GM18519 (cell line): ENCODE results near the gene RPS21.
"Not testable (repeated sequence)": the region's sequence is repeated elsewhere in the genome, so short reads cannot be mapped to it uniquely, and the experiment has no call there.

Experiments
- ATAC-seq: cut with Tn5 transposase; IDR thresholded peaks from one replicate; pipeline ENCODE4 v1.9.1; 2021; ENCODE audit warnings: mild to moderate bottlenecking, moderate library complexity; ENCODE audit not compliant: unreplicated experiment, low FRiP score

RPS21 gene

GRCh38 chr20:62363920-62364851 is 22.7 kb upstream of the RPS21 start:
- ATAC-seq, result no peak

DNA sequence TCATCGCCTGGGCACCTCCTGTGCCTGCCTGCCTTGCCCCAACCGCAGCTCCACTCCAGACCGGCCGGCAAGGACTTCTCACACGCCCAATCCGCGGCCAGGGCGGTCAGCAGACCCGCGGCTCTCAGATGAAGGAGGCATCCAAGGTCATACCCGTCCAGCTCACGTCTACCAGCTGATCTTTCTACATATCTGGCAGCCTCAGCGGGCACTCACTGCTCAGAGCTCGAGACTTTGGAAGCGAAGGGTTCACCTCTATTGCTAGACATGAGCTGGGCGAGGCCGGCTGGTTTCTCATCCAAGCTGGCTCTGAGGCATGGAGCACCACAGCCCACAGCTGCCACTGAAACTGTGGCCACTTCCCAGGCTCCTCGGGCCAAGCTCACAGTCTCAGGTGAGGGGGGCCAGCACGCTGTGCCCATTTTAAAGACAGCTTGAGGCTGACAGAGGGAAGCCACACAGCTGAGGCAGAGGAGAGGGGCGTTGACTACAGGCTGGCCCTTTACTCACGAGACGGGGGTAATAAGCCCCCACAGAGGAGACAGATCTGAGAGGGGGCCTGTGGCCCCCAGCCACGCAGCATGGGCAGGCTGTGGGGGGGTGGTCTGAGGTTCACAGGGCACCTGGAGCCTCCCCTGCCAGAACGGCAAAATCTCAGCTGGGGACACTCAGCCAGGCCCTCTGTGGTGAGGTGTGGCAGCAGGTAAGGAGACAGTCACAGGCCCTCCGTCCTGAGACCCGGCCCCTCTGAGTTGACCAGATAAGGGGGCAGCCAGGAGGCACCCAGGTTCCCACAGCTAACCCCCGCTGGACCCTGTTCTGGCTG is 21.8 kb upstream of the RPS21 start:
- ATAC-seq, result no peak

GRCh38 chr20:62365814-62366369 is 21.0 kb upstream of the RPS21 start:
- ATAC-seq, result no peak

DNA sequence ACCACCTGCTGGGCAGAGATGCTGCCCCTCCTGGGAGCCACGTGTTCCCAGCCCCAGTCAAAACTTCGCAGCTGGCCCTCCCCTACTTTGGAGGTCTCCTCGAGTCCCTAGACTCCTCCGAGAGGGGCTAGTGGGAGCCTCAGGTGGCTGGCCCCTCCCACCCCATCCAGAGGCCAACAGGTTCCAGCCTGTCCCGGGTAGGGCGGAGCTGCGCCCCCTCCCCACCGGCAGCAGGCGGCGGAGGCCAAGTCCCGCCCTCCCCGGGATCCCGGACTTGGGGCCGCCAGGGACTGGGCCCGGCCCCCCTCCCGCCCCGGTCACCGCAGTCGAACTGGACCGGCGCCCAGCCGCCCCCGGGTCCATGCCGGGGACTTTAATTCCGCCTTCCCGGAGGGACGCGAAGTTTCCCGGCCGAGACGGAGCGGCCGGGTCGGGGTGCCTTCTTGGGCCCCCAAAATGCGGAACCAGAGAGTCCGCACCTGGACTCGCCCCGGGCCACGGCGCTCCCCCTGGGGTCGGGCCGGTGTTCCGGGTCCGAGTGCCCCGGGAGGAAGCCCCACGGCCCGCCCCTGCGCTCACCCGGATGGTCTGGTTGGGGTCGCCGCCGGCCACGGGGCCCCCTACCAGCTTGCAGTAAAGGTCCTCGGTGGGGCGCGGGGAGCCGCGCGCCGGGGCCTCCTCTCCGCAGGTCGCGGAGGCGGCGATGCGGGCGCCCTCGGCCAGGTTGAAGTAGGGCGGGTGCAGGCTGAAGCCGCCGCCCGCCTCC is 20.4 kb upstream of the RPS21 start:
- ATAC-seq, result no peak

GRCh38 chr20:62367136-62367632 is 19.7 kb upstream of the RPS21 start, which contains the start of gene LAMA5:
LAMA5 (minus strand) TSS chr20:62367312; CDS start chr20:62367245, 67 bp downstream.
- no peak for ATAC-seq

DNA sequence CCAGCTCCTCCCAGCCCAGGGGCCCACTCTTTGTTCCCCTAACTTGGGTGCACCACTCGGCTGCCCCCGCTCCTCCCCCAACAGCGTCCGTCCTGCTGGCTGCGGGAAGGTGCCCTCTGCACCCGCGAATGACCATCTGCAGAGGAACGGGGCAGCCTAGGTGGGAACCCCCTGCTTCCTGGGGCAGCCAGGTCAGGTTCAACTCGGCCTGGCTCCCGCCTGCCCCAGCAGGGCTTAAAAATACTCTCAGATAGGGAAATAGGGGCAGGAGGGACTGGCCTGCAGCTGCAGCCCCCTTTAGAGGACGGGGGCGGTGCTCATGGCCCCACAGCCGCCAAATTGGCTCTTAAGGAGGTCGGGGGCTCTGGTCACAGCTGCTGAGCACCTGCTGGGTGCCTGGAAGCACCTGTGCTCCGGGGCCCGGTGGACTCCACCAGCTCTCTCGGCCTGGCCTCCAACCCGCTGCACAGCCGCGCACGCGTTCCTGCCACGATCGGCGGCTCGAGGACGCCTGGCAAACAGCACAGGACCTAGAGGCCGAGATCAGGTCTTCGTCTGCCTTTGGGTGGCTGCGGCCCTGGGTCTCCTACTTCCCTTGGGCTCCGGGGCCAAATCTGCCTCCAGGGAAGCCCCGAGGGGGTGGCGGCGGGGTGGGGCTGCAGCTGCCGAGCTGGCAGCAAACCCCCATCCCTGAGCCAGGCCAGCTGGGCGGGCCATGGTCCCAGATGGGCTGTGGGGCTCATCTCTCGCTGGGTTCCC is 19.1 kb upstream of the RPS21 start:
- ATAC-seq, result no peak

- no peak for ATAC-seq
Observed at GRCh38 chr20:62368392-62368975, 18.4 kb upstream of the RPS21 start.

DNA sequence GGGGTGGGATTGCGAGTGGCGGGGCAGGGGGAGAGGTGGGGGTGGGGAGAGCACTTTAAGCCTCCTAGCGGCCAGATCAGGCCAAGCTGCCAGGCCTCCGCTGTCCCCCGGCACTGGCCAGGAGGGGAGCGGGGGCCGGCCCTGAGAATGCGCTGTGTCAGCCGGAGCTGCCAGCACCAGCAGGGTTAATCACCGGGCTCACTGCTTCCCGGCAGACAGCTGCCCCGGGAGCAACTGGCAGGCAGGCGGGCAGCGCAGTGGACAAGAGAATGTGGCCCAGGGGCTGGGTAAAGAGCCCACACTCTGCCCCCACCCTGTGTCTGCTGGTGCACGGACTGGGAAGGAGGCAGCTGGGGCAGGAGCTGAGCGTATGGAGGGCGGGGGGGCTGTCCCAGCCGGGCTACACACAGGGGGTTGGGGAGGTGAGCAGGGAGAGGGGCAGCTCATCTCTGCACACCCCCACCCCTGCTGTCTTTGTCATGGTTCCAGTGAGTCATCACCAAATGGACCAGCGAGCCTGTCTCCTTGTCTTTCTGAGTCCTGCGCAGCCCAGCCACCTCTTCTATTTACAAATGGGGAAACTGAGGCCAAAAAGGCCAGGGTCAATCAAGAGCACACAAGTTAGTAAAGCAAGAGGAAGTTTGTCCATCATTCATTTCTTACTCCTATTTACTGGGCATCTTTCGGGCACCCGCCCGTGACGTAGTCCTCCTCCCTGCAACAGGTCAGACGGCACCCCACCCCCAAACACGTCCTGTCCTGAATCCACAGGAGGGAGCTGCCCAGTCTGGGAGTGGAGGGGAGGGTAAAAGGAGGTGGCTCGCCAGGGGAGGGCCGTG is 17.7 kb upstream of the RPS21 start:
- ATAC-seq, result no peak

DNA sequence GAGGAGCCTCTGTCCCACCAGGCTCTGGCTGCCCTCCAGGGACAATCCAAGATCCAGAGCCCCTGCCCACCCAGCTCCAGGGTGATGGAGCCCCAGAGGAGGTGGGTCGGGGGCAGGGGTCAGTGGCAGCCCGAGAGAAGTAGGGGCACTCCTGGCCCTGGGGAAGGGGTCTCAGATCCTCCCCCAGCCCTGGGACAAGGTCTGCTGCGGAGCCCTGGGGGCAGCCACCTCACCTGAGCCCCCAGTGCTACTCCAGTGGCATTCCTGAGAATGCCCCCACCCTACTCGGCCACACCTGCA is 17.1 kb upstream of the RPS21 start:
- ATAC-seq, result no peak

GRCh38 chr20:62370115-62370806 is 16.6 kb upstream of the RPS21 start:
- ATAC-seq, result no peak

DNA sequence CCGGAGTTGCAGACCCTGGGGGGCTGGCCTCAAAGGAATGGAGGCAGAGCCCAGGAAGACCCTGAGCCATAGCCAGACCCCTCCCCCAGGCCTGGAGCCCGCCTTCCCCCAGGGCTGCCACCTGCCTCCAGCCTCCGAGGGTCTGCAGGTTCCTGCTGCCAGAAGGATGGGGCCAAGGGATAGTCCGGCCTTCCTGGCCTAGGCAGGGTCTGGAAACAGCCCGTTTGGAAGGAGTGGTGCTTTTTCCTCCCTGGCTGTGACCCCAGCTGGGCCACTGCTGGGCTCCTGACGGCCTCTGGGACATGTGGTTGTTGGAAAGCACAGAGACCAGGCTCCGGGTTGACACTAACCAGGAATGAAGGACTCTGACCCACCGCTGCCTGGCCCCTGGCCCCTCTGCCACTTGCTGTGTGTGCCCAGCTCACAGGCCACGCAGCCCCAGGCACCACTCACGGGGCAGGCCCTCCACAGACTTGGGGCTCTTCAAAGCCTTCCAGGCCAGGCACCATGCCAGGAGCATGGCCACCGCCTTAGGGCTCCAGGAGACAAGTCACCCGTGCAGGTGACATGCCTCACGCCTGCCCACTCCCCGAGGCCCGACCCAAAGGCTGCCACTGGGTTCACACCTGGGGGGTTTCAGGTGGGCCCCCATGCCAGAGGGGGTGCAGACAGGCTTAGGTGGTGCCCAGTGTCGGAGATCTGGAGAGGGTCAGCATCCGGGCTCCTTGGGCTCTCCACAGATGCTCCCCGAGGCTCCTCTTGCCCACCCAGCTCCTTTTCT is 15.9 kb upstream of the RPS21 start:
- ATAC-seq, result no peak

- no peak for ATAC-seq
Observed at GRCh38 chr20:62371588-62372041, 15.3 kb upstream of the RPS21 start.

GRCh38 chr20:62372042-62372993 is 14.6 kb upstream of the RPS21 start:
- no peak for ATAC-seq

GRCh38 chr20:62373631-62374179 is 13.2 kb upstream of the RPS21 start:
- ATAC-seq, result not testable (repeated sequence)

- ATAC-seq, result no peak
Observed at GRCh38 chr20:62374331-62375152, 12.4 kb upstream of the RPS21 start.
